ENCODE data around the gene GTPBP3. TPM values are rescaled to one million over a fixed set of nuclear protein-coding genes. Genes with fewer than 3 reads are reported as not detected.
"Not testable (repeated sequence)": the region's sequence is repeated elsewhere in the genome, so short reads cannot be mapped to it uniquely, and the experiment has no call there.

The GTPBP3 gene
- total RNA-seq, 2 donors from 2014 or later, result 48.7 to 55.7 TPM

DNA sequence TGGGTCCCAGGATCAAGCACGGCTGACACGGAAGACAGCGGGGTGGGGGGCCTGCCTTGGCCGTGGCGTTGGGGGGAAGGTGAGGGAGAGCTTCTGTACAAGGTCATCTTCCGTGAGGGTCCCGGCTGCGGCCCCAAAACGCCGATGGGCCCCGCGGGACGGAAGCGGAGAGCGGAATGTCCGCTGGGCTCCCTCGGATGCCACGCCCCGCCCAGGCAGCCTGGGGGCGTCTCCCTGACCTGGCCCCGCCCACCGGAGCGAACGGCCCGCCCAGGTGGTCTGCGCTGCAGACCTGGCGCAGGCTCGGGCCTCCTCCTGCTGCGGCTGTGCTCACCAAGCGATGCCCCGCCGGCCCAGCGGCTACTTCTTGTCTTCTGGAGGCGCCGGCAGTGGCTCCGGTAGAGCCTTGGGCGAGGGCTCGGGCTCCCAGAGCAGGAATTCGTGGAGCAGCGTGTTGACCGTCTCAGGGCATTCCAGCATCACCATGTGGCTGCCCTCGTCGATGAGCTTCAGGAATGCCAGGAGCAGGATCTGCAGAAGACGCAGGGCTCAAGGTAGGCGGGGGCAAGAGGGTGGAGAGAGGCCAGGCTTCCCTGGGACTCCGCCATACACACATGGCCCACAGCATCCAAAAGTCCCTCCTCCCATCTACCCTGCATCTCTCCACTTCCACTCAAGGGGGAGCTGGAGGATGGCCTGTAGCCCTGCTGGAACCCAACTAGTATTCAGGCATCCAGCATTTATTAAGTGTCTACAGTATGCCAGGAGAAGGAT is 44.9 kb upstream of the GTPBP3 start:
- Histone ChIP-seq H3K9me3 (ENCODE audit: control insufficient read depth, low read length) (peaks cover 5% of the 10 kb centered on the region), H3K27me3 (ENCODE audit: control insufficient read depth, insufficient read depth, low read length, poor library complexity, severe bottlenecking) (no peaks in the 10 kb centered on the region), H3K9ac (ENCODE audit: extremely low read depth, low read length, poor library complexity, severe bottlenecking) (peak overlapping the region; percentile 35), H3K4me1 (ENCODE audit: control insufficient read depth, insufficient read depth, low read length) (no peaks in the 10 kb centered on the region), H3K36me3 (ENCODE audit: control insufficient read depth, insufficient read depth, low read length) (peaks cover 15% of the 10 kb centered on the region), H3K4me3 (ENCODE audit: low read length) (peak overlapping the region; percentile 75), H3K27ac (ENCODE audit: low read depth, low read length) (peak overlapping the region; percentile 76)
- DNase-seq, result peak; percentile 95
- Mint-ChIP-seq H3K27me3 (ENCODE audit: insufficient read depth) (no peaks in the 10 kb centered on the region), H3K4me3 (peak overlapping the region; percentile 68), H3K9me3 (peaks cover 3% of the 10 kb centered on the region), H3K4me1 (no peaks in the 10 kb centered on the region), H3K36me3 (ENCODE audit: low read depth) (peaks cover 12% of the 10 kb centered on the region), H3K27ac (peak overlapping the region; percentile 95)
- TF ChIP-seq, protein P1, sequence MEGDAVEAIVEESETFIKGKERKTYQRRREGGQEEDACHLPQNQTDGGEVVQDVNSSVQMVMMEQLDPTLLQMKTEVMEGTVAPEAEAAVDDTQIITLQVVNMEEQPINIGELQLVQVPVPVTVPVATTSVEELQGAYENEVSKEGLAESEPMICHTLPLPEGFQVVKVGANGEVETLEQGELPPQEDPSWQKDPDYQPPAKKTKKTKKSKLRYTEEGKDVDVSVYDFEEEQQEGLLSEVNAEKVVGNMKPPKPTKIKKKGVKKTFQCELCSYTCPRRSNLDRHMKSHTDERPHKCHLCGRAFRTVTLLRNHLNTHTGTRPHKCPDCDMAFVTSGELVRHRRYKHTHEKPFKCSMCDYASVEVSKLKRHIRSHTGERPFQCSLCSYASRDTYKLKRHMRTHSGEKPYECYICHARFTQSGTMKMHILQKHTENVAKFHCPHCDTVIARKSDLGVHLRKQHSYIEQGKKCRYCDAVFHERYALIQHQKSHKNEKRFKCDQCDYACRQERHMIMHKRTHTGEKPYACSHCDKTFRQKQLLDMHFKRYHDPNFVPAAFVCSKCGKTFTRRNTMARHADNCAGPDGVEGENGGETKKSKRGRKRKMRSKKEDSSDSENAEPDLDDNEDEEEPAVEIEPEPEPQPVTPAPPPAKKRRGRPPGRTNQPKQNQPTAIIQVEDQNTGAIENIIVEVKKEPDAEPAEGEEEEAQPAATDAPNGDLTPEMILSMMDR (conservative IDR thresholded peaks at IDR 0.05), result peak; percentile 76
- WGBS, 2 experiments (ENCODE audit: insufficient coverage in 1 of 2, insufficient read length in 1 of 2), result 1 to 3% methylated on average over 22 to 46 of the region's 46 CpGs

- TF ChIP-seq, protein P1 (conservative IDR thresholded peaks at IDR 0.05), result no peak
- Mint-ChIP-seq H3K36me3 (ENCODE audit: low read depth) (peaks cover 18% of the 10 kb centered on the region), H3K27ac (no peak overlapping the region), H3K4me1 (no peaks in the 10 kb centered on the region), H3K9me3 (peaks cover 13% of the 10 kb centered on the region), H3K27me3 (ENCODE audit: insufficient read depth) (no peaks in the 10 kb centered on the region), H3K4me3 (no peak overlapping the region)
- no peak overlapping the region for H3K9ac ChIP-seq (ENCODE audit: extremely low read depth, low read length, poor library complexity, severe bottlenecking)
- no peak overlapping the region for H3K4me3 ChIP-seq (ENCODE audit: low read length)
- WGBS, 2 experiments (ENCODE audit: insufficient coverage in 1 of 2, insufficient read length in 1 of 2), result 92% methylated on average over 14 of the region's 14 CpGs
- DNase-seq, result no peak
- peaks cover 20% of the 10 kb centered on the region for H3K36me3 ChIP-seq (ENCODE audit: control insufficient read depth, insufficient read depth, low read length)
- peaks cover 10% of the 10 kb centered on the region for H3K9me3 ChIP-seq (ENCODE audit: control insufficient read depth, low read length)
- H3K4me1 ChIP-seq (ENCODE audit: control insufficient read depth, insufficient read depth, low read length), result no peaks in the 10 kb centered on the region
- no peaks in the 10 kb centered on the region for H3K27me3 ChIP-seq (ENCODE audit: control insufficient read depth, insufficient read depth, low read length, poor library complexity, severe bottlenecking)
- no peak overlapping the region for H3K27ac ChIP-seq (ENCODE audit: low read depth, low read length)
Measured at GRCh38 chr19:17293605-17294004, 43.7 kb upstream of the GTPBP3 start.

DNA sequence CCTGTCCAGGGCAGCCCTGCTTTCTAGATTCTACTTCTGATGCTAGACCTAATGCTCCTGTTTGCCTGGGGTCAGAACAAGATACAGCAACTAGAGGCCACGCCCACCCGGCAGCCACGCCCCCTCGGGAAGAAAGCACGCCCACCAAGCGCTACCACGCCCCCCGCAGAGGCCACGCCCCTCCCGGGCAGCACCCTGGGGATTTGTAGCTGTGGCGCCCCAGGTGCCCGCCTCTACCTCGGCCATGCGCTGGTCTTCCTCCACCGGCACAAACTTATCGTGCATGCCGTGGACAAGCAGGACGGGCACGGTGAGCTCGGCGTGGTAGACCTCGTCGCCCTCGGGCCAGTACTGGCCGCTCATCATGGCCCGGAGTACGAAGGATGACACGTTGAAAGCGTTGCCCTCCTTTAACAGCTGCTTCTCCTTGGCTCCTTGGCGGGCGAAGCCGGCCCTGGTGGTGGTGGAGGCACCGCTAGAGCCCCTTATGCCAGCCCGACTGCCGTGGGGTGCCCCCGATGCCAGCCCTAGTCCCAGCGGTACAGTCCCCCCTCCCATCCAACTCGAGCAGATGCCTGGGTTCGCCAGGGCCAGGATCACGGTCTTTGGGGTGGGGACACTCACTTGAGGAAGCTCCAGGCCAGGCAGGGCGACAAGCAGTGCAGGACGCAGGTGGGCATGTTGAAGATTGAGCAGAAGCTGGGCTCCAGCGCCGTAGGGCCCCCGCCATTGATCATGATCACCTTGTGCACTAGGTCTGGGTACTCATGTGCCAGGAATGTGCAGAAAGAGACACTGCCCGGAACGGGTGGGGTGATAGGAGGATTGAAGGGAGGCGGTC is 43.1 kb upstream of the GTPBP3 start:
- no peak overlapping the region for H3K27ac ChIP-seq (ENCODE audit: low read depth, low read length)
- H3K4me1 Mint-ChIP-seq, result no peaks in the 10 kb centered on the region
- H3K4me3 Mint-ChIP-seq, result no peak overlapping the region
- peaks cover 13% of the 10 kb centered on the region for H3K9me3 Mint-ChIP-seq
- no peak overlapping the region for H3K27ac Mint-ChIP-seq
- no peaks in the 10 kb centered on the region for H3K27me3 ChIP-seq (ENCODE audit: control insufficient read depth, insufficient read depth, low read length, poor library complexity, severe bottlenecking)
- TF ChIP-seq, protein P1 (conservative IDR thresholded peaks at IDR 0.05), result no peak
- peaks cover 10% of the 10 kb centered on the region for H3K9me3 ChIP-seq (ENCODE audit: control insufficient read depth, low read length)
- WGBS, 2 experiments (ENCODE audit: insufficient coverage in 1 of 2, insufficient read length in 1 of 2), result 83 to 85% methylated on average over 35 to 48 of the region's 48 CpGs
- H3K9ac ChIP-seq (ENCODE audit: extremely low read depth, low read length, poor library complexity, severe bottlenecking), result no peak overlapping the region
- peaks cover 21% of the 10 kb centered on the region for H3K36me3 Mint-ChIP-seq (ENCODE audit: low read depth)
- no peaks in the 10 kb centered on the region for H3K4me1 ChIP-seq (ENCODE audit: control insufficient read depth, insufficient read depth, low read length)
- peaks cover 20% of the 10 kb centered on the region for H3K36me3 ChIP-seq (ENCODE audit: control insufficient read depth, insufficient read depth, low read length)
- no peak overlapping the region for H3K4me3 ChIP-seq (ENCODE audit: low read length)
- no peaks in the 10 kb centered on the region for H3K27me3 Mint-ChIP-seq (ENCODE audit: insufficient read depth)
- peak; percentile 96 for DNase-seq

DNA sequence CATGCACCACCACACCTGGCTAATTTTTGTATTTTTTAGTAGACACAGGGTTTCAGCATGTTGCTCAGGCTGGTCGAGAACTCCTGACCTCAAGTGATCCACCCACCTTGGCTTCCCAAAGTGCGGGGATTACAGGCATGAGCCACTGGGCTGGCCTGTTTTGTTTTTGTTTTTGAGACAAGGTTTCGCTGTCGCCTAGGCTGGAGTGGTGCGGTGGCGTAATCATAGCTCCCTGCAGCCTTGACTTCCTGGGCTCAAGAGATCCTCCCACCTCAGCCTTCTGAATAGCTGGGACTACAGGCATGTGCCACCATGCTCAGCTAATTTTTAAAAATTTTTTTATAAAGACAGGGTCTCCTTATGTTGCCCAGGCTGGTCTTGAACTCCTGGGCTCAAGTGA is 41.8 kb upstream of the GTPBP3 start:
- not testable (repeated sequence) for H3K4me1 ChIP-seq (ENCODE audit: control insufficient read depth, insufficient read depth, low read length); DNase-seq; H3K27me3 Mint-ChIP-seq (ENCODE audit: insufficient read depth); H3K4me1 Mint-ChIP-seq; H3K27ac Mint-ChIP-seq; H3K9ac ChIP-seq (ENCODE audit: extremely low read depth, low read length, poor library complexity, severe bottlenecking); H3K27me3 ChIP-seq (ENCODE audit: control insufficient read depth, insufficient read depth, low read length, poor library complexity, severe bottlenecking); H3K4me3 Mint-ChIP-seq; H3K4me3 ChIP-seq (ENCODE audit: low read length); H3K27ac ChIP-seq (ENCODE audit: low read depth, low read length)
- Histone ChIP-seq H3K36me3 (ENCODE audit: control insufficient read depth, insufficient read depth, low read length) (peaks cover 20% of the 10 kb centered on the region), H3K9me3 (ENCODE audit: control insufficient read depth, low read length) (peaks cover 10% of the 10 kb centered on the region)
- Mint-ChIP-seq H3K9me3 (peaks cover 13% of the 10 kb centered on the region), H3K36me3 (ENCODE audit: low read depth) (peaks cover 24% of the 10 kb centered on the region)
- 96 to 98% methylated on average over 6 of the region's 6 CpGs for WGBS, 2 experiments (ENCODE audit: insufficient coverage in 1 of 2, insufficient read length in 1 of 2)

Data from endodermal cell (in vitro differentiated cells).